ENCODE measurements around the gene BRWD1.

- TF ChIP-seq EZH2 (IDR thresholded peaks at IDR 0.05; ENCODE audit: low read depth, unreplicated experiment) (no peak), CREB1 (CRISPR knock-in tag; IDR thresholded peaks at IDR 0.05; ENCODE audit: low read depth) (no peak), CTCF (conservative IDR thresholded peaks at IDR 0.05; ENCODE audit: low read depth in 2 of 2) (no peak), POLR2AphosphoS5 (IDR thresholded peaks at IDR 0.05; ENCODE audit: low read depth) (no peak), REST (IDR thresholded peaks at IDR 0.05; ENCODE audit: unreplicated experiment) (no peak), EZH2phosphoT487 (IDR thresholded peaks at IDR 0.05; ENCODE audit: unreplicated experiment) (no peak), JUNB (IDR thresholded peaks at IDR 0.05; ENCODE audit: unreplicated experiment) (no peak), ZNF331 (CRISPR knock-in tag; IDR thresholded peaks at IDR 0.05; ENCODE audit: low read depth) (no peak)
These were observed 161.2 kb downstream of the BRWD1 start for GRCh38 chr21:39152271-39152670.

All from GM23338 (cell line).